Lower leg skin (tissue), 3 donors: ENCODE measurements around the gene FGGY.

Experiments
- POLR2A ChIP-seq, 2 donors: fragments of 450-650 bp; IDR thresholded peaks; one replicate each; pipeline ENCODE4 v1.6.1; 2016 to 2017; ENCODE audit warnings: antibody characterized with exemption in 2 of 2, mild to moderate bottlenecking in 1 of 2, moderate library complexity in 1 of 2
- TF ChIP-seq, protein P1 (sequence below), 3 donors: fragments of 450-650 bp; IDR thresholded peaks; one replicate each; pipeline ENCODE4 v1.5.1; 2016; ENCODE audit warnings: antibody characterized with exemption in 3 of 3, mild to moderate bottlenecking in 3 of 3, moderate library complexity in 2 of 3

DNA sequence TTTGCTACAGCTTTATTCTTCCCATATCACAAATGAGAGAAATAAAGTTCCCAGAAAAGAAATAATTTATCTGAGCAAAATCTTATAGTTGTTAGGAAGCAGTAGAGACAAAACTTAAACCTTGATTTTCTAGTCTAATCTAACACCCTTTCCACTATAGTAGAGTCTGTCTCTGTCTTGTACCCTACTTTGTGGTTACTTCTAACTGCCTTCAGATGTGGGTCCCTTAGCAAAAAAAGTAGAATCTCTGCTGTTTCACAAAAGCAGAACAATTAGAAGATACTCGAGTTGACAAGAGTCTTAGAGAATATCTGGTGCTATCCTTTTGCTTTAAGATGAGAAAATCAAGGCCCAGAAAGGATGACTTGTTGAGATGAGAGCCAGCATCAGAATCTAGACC is 48.1 kb upstream of the FGGY start:
- TF ChIP-seq, protein P1, sequence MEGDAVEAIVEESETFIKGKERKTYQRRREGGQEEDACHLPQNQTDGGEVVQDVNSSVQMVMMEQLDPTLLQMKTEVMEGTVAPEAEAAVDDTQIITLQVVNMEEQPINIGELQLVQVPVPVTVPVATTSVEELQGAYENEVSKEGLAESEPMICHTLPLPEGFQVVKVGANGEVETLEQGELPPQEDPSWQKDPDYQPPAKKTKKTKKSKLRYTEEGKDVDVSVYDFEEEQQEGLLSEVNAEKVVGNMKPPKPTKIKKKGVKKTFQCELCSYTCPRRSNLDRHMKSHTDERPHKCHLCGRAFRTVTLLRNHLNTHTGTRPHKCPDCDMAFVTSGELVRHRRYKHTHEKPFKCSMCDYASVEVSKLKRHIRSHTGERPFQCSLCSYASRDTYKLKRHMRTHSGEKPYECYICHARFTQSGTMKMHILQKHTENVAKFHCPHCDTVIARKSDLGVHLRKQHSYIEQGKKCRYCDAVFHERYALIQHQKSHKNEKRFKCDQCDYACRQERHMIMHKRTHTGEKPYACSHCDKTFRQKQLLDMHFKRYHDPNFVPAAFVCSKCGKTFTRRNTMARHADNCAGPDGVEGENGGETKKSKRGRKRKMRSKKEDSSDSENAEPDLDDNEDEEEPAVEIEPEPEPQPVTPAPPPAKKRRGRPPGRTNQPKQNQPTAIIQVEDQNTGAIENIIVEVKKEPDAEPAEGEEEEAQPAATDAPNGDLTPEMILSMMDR (IDR thresholded peaks at IDR 0.05), result no peak
- no peak for TF ChIP-seq POLR2A (IDR thresholded peaks at IDR 0.05)
